CD4-positive, alpha-beta T cell treated with Interleukin-6 at 100 ng/mL for 8 hours (primary cell): Measurements from ENCODE around the gene MYLK4.

Experiments used
- DNase-seq: peaks from one replicate; pipeline ENCODE4 v3.0.0-alpha.2; 2020; ENCODE audit warnings: mixed read lengths, low spot score

MYLK4 gene

DNA sequence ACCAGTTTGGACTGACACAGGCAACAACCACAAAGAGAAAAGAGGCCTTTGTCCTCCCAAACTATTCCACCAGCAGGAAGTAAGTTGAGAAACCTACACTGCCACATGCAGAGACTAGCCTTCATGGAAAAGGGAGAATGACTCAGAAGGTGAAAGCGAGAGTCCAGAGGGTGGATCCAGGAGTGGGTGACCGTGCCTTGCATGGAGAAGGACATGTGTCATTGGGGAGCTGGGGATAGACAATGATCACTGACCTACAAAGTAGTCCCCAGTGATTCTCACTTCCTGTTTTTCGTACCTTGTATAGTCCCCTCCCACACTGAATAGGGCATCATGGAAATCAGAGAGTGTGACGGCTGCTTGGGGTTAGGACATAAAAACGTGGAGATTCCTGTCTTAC is 91.9 kb downstream of the MYLK4 start:
- DNase-seq, result no peak

DNA sequence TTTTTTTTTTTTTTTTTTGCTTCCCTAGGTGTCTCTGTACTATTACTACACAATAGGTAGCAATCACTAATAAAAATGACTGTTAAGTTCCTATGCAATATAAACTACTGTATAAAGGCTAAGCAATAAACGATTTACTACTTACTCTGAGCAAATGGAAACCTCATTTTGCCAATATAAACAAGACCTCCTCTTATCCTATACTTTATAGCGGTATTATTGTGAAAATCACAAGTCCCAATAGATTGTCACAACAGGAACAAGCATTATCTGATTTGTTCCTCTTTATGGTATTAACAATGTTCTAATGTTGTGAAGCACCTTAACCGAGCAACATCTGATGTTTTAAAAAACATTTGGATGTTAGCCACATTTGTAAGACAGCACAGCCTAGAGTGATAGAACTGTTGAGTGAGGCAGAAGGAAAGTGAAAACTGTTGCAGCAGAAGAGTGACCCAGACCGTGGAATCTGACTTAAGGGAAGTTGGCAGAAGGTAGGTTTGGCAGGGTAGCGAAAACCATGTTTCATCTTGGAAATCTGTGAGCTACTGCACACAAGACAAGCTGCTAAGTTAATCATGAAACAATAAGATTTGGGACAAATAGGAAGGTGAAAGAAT is 94.2 kb downstream of the MYLK4 start:
- no peak for DNase-seq

GRCh38 chr6:2655844-2656433 is 94.8 kb downstream of the MYLK4 start:
- no peak for DNase-seq

DNA sequence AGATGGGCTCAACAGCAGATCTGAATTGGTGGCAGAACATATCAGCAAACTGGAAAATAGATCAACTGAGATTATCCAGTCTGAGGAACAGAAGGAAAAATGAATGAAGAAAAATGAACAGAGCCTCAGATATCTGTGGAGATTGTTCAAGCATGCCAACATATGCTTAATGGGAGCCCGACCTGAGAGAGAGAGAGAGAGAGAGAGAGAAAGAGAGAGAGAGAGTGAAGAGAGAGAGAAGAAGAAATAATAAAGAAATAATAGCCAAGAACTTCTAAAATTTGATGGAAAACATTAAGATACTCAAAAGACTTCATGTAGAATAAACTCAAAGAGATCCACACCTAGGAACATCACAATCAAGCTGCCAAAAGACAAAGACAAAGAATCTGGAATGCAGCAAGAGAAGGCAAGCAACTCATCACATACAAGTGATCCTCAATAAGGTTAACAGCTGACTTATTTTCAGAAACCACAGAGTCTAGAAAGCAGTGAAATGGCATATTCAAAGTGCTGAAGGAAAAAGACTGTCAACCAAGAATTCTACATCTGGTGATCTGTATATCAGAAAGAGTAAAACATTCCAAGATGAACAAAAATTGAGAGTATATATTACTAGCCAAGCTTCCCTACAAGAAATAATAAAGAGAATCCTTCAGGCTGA is 97.2 kb downstream of the MYLK4 start:
- DNase-seq, result no peak

DNA sequence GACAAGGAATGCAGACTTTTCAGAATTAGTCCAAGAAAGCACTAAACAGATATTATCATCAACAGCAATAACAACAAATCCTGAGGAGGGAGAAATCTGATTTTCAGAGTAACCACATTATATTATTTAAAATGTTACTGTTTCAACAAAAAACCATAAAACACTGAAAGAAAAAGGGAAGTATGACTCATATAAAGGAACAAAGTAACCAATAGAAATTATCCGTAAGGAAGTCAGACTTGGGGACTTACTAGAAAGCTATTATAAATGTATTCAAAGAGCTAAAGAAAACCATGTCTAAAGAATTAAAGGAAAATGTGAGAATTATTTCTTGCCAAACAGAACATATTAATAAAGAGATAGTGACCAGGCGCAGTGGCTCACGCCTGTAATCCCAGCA is 98.1 kb downstream of the MYLK4 start:
- DNase-seq, result no peak

DNA sequence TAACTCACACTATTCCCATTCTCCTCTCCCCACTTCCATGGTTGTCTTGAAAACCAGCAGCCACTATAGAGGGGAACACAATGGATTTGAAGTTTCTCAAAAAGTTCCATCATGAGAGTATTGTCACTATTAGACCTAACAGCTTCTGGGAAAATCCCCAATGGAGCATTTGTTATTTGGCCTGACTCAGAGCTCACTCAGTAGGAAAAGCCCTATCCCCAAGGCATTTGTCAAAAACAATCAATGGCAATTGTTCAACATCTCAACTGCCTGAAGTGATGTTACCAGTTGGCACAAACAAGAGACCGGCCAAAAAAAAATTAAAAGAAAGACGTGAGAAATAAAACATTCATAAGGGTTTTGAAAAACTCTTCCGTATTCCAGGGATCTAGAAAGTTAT is 98.8 kb downstream of the MYLK4 start:
- DNase-seq, result no peak

- DNase-seq, result no peak
These were observed 99.2 kb downstream of the MYLK4 start for GRCh38 chr6:2651536-2651935.

DNA sequence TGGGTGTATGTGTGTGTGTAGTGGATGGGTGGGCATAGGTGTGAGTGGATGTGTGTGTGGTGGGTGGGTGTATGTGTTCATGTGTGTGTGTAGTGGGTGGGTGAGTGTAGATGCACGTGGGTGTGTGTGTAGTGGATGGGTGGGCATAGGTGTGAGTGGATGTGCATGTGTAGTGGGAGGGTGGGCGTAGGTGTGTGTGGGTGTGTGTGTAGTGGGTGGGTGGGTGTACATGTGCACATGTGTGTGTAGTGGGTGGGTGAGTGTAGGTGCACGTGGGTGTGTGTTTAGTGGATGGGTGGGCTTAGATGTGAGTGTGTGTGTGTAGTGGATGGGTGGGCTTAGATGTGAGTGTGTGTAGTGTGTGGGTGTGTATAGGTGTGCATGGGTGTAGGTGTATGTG is 104.4 kb downstream of the MYLK4 start:
- no peak for DNase-seq

GRCh38 chr6:2643935-2644539 is 106.7 kb downstream of the MYLK4 start:
- no peak for DNase-seq

DNA sequence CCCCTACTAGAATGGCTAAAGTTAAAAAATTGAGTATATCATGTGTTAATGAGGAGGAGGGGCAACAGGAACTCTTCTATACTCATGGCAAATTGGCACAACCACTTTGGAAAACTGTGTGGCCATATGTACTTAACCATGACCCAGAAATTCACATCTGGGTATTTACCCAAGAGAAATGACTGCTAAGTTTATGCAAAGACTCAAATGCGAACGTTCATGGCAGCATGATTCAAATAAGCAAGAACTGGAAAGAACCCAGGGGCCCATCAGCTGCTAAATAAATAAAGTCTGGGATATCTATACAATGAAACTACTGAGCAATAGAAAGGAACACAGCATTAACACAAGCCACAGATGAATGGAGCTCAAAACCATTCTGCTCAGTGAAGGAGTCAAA is 107.6 kb downstream of the MYLK4 start:
- DNase-seq, result no peak

- DNase-seq, result no peak
These were observed 109.5 kb downstream of the MYLK4 start for GRCh38 chr6:2641044-2641725.

- DNase-seq, result no peak
These were observed 110.2 kb downstream of the MYLK4 start for GRCh38 chr6:2640551-2640950.

- DNase-seq, result no peak
These were observed 110.8 kb downstream of the MYLK4 start for GRCh38 chr6:2639896-2640295.

DNA sequence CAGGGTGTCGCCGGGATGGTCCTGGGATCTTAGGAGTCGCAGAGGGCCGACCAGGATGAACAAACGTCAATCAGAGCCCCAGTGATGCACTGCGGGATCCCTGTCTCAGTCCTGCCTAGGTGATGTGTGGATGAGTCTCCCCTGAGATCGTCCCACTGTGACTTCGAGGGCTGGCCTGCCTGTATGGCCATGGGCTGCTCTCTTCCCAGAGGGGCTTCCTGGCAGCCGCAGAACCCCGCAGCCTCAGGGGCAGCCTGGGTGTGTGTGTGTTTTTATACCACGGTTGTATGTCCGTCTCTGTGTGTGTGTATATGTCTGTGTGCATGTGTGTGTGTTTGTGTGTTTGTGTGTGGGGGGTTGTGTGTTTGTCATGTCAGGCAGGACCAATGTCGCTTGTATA is 111.6 kb downstream of the MYLK4 start:
- DNase-seq, result no peak

DNA sequence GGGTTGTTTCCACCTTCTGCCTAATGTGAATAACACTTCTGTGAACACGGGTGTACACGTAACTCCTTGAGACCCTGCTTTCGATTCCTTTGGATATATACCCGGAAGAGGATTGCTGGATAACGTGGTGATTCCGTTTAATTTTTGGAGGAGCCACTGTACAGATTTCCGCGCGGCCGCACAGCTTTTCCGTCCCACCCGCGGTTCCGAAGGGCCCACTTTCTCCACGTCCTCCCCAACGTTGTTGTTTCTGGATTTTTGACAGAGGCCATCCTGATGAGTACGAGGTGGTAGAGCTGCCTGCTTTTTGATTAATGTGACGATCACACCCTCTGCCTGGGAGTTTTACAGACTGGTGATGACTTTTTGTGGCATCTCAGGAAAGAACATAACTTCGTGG is 114.0 kb downstream of the MYLK4 start:
- no peak for DNase-seq

GRCh38 chr6:2635911-2636310 is 114.8 kb downstream of the MYLK4 start:
- no peak for DNase-seq

- DNase-seq, result peak; percentile 77
These were observed 116.4 kb downstream of the MYLK4 start for GRCh38 chr6:2634139-2634964.

DNA sequence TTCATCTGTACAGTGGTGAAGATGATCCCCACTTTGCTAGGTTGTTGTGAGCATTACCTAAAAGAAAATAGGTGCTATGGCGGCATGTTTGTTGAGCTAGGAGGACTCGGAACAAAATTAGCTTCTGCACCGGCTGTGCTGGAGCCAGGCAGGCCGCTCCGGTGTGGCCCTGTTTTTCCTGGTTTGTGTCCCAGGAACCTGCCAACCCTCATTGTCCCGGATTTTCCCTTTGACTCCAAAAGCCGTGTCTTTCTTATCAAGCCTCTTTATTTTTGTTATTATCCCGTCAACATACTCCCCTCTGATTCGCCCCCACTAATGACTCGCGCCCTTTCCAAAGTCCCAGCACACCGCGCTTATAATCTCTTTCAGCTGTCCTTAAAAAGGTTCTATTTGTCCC is 117.0 kb downstream of the MYLK4 start:
- no peak for DNase-seq

- no peak for DNase-seq
These were observed 117.6 kb downstream of the MYLK4 start for GRCh38 chr6:2632976-2633584.

- no peak for DNase-seq
These were observed 118.4 kb downstream of the MYLK4 start for GRCh38 chr6:2632368-2632767.

- no peak for DNase-seq
These were observed 119.7 kb downstream of the MYLK4 start for GRCh38 chr6:2630891-2631571.
